ENCODE data around the gene NUDC. TPM values are rescaled to one million over a fixed set of nuclear protein-coding genes. Genes with fewer than 3 reads are reported as not detected.

NUDC gene
- total RNA-seq, 2 donors from 2014 or later: 45.0 to 108 TPM

DNA sequence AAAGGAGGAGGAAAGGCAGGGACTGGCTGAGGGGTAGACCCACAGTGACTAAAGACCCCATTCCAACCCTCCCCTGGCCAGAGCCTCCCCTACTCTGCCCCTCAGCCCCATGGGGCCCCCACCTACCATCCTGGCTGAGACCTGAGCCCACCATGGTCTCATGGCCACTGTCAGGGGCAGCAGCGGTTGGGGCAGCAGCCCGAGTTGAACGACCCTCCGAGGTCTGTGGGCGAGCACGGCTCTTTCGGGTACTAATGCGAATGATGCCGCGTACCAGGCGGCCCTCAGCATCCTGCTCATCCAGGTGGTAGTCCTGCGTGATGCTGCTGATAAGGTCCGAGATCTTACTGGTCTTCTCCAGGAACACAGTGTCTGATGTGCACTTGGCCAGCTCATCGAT, 29.7 kb downstream of the NUDC start:
- Mint-ChIP-seq H3K27ac (no peak overlapping the region), H3K4me1 (peaks cover 5% of the 10 kb centered on the region), H3K9me3 (no peaks in the 10 kb centered on the region), H3K27me3 (no peaks in the 10 kb centered on the region), H3K36me3 (ENCODE audit: low read depth) (peaks cover 7% of the 10 kb centered on the region), H3K4me3 (no peak overlapping the region)
- no peak for ATAC-seq (replicated peaks)

DNA sequence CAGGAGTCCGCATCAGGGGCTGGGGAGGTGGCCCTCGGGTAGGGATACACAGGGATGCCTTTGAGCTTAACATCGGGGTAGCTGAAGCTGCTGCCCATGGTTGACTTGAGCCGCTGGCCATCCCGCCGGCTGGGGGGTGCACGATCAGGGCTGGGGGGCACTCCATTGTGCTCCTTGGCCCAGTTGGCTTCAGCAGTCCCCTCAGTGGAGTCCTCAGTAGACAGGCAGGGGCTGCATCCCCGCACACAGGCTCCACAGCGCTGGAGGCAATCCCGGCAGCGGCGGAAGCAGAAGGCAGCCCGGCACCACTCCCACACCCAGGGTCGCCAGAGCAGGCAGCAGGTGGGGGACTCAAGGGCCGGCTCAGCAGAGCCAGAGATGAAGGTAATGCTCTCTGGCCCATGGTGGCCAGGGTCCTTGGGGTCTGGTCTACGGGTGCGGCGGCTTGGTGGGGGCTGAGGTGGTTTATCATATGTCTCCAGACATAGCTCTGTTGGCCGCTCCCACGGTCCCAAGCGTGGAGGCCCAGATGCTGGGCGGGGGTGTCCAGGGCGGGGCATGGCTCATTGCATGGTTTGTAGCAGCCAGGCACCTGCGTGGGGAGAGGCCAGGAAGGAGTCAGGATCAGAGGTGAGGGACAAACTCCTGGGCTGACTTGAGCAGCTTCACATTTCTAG, 30.4 kb downstream of the NUDC start:
- Mint-ChIP-seq H3K36me3 (ENCODE audit: low read depth) (no peaks in the 10 kb centered on the region), H3K27me3 (no peaks in the 10 kb centered on the region)
- no peak for ATAC-seq (replicated peaks)

DNA sequence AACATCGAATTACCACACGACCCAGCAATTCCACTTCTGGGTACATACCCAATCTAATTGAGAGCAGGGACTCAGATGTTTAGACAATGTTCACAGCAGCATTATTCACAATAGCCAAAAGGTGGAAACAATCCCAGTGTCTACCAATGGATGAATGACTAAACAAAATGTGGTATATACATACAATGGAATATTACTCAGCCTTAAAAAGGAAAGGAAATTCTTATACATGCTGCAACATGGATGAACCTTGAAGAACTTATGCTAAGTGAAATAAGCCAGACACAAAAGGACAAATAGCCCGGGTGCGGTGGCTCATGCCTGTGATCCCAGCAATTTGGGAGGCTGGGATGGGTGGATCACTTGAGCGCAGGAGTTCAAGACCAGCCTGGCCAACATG, 31.8 kb downstream of the NUDC start:
- H3K9me3 Mint-ChIP-seq: no peaks in the 10 kb centered on the region
- no peaks in the 10 kb centered on the region for H3K27me3 Mint-ChIP-seq
- H3K4me1 Mint-ChIP-seq: peaks cover 5% of the 10 kb centered on the region
- no peak for ATAC-seq (replicated peaks)
- H3K4me3 Mint-ChIP-seq: no peak overlapping the region
- H3K36me3 Mint-ChIP-seq (ENCODE audit: low read depth): no peaks in the 10 kb centered on the region
- no peak overlapping the region for H3K27ac Mint-ChIP-seq

More for the DNA sequence above, 30.4 kb downstream of the NUDC start:
- Mint-ChIP-seq H3K4me1 (peaks cover 5% of the 10 kb centered on the region), H3K9me3 (no peaks in the 10 kb centered on the region), H3K27ac (no peak overlapping the region), H3K4me3 (no peak overlapping the region)

DNA sequence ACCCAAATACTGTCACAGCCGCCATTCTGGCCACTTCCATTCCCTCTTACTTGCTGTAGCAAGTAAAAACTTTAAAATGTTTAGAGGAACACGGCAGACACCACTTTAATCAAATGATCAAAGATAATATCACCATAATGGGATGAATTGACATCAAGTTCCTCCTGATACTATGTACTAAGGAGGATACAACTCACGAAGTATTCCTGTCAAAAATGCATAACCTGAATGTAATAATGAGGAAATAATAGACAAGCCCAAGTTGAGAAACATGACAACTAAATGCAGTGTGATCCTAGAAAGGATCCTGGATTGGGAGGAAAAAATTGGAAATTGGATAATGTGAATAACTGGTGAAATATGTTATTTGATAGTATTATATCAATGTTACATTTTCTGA, 34.8 kb downstream of the NUDC start:
- Mint-ChIP-seq H3K4me1 (peaks cover 10% of the 10 kb centered on the region), H3K9me3 (no peaks in the 10 kb centered on the region), H3K4me3 (no peak overlapping the region), H3K36me3 (ENCODE audit: low read depth) (no peaks in the 10 kb centered on the region), H3K27me3 (peaks cover 4% of the 10 kb centered on the region), H3K27ac (no peak overlapping the region)
- ATAC-seq (replicated peaks): no peak

DNA sequence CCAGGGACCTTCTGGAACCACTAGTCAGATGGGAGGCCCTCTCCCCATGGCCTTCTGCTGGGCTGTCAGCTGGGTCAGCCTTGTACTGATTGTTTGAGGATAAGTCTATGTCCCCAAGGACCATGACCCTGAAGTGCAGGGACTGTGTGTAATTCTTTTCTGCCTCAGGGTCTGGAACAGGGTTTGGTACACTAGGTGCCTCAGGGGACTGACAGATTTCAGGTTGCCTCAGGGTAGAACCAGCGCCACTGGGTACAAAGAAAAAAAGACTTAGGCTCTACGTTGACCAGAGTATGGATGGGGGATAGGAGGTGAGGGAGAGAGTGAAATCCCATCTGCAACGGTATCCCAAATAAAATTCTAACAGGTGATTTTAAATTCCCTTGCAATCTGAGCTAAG, 35.8 kb downstream of the NUDC start:
- Mint-ChIP-seq H3K36me3 (ENCODE audit: low read depth) (no peaks in the 10 kb centered on the region), H3K27ac (no peak overlapping the region), H3K9me3 (no peaks in the 10 kb centered on the region), H3K27me3 (peaks cover 4% of the 10 kb centered on the region), H3K4me3 (no peak overlapping the region), H3K4me1 (peaks cover 10% of the 10 kb centered on the region)
- ATAC-seq (replicated peaks): no peak

DNA sequence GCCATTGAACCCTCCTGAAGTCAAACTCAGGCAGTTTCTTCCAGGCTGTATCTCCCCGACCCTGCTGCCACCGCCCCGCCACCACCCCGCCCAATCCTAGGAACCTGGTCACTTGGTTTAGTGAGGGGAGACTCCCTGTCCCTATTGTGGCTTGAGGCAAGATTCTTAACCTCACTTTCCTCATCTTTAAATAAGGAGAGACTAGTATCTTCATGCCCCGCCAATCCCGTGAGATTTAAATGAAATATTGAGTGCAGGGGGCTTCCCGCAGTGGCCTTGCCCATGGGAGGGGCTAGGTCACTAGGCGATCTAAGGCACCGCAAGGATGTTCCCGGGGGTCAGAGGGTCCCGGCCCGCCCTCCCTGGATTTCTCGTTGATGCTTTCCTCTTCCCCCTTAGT, 37.7 kb downstream of the NUDC start:
- Mint-ChIP-seq H3K4me1 (peaks cover 5% of the 10 kb centered on the region), H3K36me3 (ENCODE audit: low read depth) (no peaks in the 10 kb centered on the region), H3K27me3 (peaks cover 10% of the 10 kb centered on the region), H3K27ac (no peak overlapping the region), H3K9me3 (no peaks in the 10 kb centered on the region), H3K4me3 (no peak overlapping the region)
- ATAC-seq (replicated peaks): no peak

DNA sequence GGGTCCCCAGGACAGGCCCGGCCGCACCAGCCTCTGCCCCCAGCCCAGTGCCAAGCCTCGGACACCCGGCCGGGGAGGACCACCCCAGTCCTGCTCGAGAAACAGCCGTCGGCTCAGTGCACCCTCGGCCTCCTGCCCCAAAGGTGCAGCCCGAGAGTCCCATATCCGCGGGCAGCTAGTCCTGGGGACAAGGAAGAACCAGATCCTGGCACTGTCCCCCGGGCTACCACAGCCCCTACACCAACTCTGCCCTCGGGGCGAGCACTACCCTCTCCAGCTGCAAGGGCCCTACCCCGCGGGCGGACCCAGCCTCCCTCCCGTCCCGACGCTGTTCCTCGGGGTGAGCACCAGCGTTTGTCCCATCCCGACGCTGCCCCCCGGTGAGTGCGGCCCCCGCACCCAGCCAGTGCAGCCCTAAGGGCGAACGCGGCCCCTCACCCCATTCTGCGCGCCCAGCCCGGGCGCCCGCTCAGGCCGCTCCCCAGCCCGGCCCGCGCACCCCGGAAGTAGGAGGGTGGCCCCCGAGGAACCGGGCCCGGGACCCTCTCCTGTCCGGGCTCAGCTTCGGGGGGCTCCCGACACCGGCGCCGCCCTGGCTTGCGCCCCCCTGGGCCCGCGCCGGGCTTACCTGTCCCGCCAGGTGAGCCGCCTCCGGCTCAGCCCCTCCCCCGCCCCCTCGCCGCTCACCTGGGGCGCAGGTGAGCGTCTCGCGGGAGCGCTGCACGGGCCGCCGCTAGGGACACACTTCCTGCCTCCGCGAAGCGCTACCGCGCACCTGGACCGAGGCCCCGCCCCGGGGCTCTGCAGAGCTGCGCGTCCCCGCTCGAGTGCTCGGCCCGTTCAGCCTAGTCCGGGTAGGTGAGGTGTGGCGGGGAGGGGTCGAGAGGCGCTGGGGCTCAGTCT, 38.4 kb downstream of the NUDC start, which contains the start of gene KDF1:
Gene KDF1 (minus strand): TSS at position 747 of the 903 bp plus-strand sequence. CDS start 8,088 bp downstream, outside the sequence.
- Mint-ChIP-seq H3K27ac (peak within 1 kb of the TSS; percentile 80), H3K9me3 (no peaks in the 10 kb centered on the region), H3K4me3 (peak within 1 kb of the TSS; percentile 82), H3K36me3 (ENCODE audit: low read depth) (no peaks in the 10 kb centered on the region), H3K27me3 (peaks cover 14% of the 10 kb centered on the region), H3K4me1 (peaks cover 5% of the 10 kb centered on the region)
- ATAC-seq (replicated peaks): peak; percentile 82

DNA sequence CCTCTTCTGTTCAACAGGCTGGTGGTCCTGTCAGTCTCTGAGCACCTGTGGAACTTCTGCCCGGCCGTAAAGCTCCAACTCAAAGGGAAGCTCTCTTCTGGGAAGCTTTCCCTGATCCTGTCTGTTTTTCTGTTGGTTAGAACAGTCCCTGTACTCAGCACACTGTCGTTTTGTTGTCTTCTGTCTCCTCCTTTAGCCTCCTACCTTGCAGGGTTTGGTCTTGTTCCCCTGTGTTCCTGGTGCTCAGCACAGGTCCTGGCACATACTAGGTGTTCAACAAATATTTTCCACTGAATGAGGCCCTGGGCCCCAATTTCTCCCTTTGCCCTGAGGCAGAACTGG, 39.1 kb downstream of the NUDC start:
- Mint-ChIP-seq H3K4me3 (peak overlapping the region; percentile 82), H3K27me3 (peaks cover 14% of the 10 kb centered on the region), H3K9me3 (no peaks in the 10 kb centered on the region), H3K36me3 (ENCODE audit: low read depth) (no peaks in the 10 kb centered on the region), H3K27ac (peak overlapping the region; percentile 80), H3K4me1 (peaks cover 5% of the 10 kb centered on the region)
- ATAC-seq (replicated peaks): no peak

DNA sequence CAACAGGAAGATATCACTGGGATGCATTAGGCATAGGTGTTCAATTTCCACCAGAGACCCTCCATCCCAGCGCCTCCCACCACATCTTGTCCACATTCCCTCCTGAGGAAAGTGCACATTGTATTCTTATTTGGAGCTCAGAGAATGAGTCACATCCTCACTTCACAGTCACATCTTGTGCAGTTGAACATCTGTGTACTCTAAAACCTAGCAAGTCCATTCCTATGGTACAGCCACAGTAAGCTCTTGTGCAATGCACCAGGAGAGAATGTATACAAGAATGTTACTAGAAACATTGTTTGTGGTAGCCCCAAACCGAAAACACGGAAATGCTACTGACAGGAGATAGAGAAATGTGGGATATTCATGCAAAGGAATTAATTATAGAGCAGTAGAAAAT, 40.3 kb downstream of the NUDC start:
- no peak for ATAC-seq (replicated peaks)
- Mint-ChIP-seq H3K27me3 (peaks cover 20% of the 10 kb centered on the region), H3K36me3 (ENCODE audit: low read depth) (no peaks in the 10 kb centered on the region), H3K27ac (no peak overlapping the region), H3K9me3 (no peaks in the 10 kb centered on the region), H3K4me1 (peaks cover 5% of the 10 kb centered on the region), H3K4me3 (no peak overlapping the region)

DNA sequence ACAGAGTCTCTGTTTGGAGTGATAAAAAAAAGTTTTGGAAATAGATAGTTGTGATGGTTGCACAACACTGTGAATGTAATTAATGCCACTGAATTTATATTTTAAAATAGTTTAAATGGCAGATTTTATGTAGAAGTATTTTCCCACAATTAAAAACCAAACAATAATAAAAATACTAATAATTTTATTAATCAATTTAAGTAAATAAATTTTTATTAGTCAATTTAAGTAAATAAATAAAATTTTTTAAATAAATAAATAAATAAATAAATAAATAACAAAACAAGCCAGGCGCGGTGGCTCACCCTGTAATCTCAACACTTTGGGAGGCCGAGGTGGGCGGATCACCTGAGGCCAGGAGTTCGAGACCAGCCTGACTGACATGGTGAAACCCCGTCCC, 43.7 kb downstream of the NUDC start:
- Mint-ChIP-seq H3K36me3 (ENCODE audit: low read depth) (no peaks in the 10 kb centered on the region), H3K4me1 (peaks cover 5% of the 10 kb centered on the region), H3K9me3 (no peaks in the 10 kb centered on the region), H3K27ac (no peak overlapping the region), H3K27me3 (peaks cover 25% of the 10 kb centered on the region), H3K4me3 (no peak overlapping the region)
- no peak for ATAC-seq (replicated peaks)

DNA sequence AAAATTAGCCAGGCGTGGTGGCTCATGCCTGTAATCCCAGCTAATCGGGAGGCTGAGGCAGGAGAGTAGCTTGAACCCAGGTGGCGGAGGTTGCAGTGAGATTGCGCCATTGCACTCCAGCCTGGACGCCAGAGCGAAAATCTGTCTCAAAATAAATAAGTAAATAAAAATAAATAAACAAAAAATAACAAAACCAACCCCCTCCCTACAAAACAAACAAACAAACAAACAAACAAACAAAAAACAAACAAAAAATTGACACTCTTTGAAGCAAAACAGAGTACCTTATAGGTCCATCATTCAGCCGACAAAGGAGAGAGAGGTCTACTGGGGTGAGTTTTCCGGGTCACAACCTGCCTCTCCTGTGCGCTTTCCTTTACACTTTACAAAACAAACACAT, 44.1 kb downstream of the NUDC start:
- Mint-ChIP-seq H3K4me3 (no peak overlapping the region), H3K27ac (no peak overlapping the region), H3K36me3 (ENCODE audit: low read depth) (no peaks in the 10 kb centered on the region), H3K9me3 (no peaks in the 10 kb centered on the region), H3K27me3 (peaks cover 23% of the 10 kb centered on the region), H3K4me1 (peaks cover 3% of the 10 kb centered on the region)
- ATAC-seq (replicated peaks): no peak

DNA sequence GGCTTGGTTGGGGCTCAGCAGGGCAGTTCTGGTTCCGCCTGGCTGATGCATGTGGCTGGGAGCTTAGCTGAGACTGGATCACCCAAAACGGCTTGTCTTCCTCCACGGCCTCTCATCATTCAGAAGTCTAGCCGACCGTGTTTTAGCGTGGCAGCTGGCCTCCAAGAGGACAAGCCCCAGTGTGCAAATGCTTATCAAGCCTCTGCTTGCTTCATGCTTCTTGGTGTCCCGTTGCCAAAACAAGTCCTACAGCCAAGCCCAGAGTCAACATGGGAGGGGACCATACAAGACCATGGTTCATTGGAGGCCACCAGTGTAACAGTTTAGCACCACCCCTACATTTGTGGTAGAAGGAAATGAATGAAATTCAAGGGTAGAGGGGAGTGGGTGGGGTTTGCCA, 49.3 kb downstream of the NUDC start:
- Mint-ChIP-seq H3K9me3 (no peaks in the 10 kb centered on the region), H3K27me3 (peaks cover 10% of the 10 kb centered on the region), H3K4me1 (no peaks in the 10 kb centered on the region), H3K36me3 (ENCODE audit: low read depth) (no peaks in the 10 kb centered on the region), H3K4me3 (no peak overlapping the region), H3K27ac (no peak overlapping the region)
- ATAC-seq (replicated peaks): no peak

DNA sequence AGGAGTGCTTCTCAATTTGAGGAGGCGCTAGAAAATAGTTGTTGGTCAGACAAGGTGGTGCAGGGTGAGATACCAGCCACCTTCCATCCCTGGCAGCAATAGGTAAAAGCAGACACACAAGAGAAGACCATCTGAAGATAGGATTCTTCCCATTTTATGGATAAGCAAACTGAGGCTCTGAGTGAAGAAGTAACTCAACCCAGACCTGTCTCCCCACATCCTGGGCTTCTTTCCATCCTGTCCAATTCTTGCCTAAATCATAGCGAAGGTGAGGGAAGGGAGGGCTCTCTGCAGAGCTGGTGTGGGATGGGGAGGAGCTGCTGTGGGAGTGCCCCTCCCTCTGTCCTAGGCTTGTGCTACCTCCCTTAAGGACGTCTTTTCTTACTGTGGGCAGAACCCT, 50.0 kb downstream of the NUDC start:
- H3K27me3 Mint-ChIP-seq: peaks cover 7% of the 10 kb centered on the region
- H3K27ac Mint-ChIP-seq: no peak overlapping the region
- H3K9me3 Mint-ChIP-seq: no peaks in the 10 kb centered on the region
- H3K4me3 Mint-ChIP-seq: no peak overlapping the region
- no peak for ATAC-seq (replicated peaks)
- no peaks in the 10 kb centered on the region for H3K4me1 Mint-ChIP-seq
- H3K36me3 Mint-ChIP-seq (ENCODE audit: low read depth): no peaks in the 10 kb centered on the region

DNA sequence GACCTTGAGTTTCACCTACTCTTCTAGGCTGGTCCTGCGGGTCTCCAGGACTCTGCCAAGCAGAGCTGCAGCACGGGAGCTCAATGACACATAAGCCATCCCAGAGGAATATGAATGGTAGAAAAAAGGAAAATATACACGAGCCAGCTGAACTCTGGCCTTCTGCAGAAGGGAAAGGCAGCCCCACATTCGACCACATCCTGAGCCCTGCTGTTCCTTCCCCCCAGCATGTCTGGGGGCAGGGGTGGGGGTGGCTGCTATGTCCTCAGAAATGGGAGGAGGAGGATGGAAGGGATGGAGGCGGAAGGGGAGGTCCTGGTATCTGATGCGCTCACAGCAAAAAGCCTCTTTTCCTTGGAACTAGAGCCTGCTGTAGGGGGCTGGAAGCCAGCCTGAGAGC, 50.8 kb downstream of the NUDC start:
- no peak overlapping the region for H3K27ac Mint-ChIP-seq
- H3K9me3 Mint-ChIP-seq: no peaks in the 10 kb centered on the region
- H3K36me3 Mint-ChIP-seq (ENCODE audit: low read depth): no peaks in the 10 kb centered on the region
- H3K4me1 Mint-ChIP-seq: no peaks in the 10 kb centered on the region
- H3K27me3 Mint-ChIP-seq: peaks cover 4% of the 10 kb centered on the region
- no peak overlapping the region for H3K4me3 Mint-ChIP-seq
- no peak for ATAC-seq (replicated peaks)

DNA sequence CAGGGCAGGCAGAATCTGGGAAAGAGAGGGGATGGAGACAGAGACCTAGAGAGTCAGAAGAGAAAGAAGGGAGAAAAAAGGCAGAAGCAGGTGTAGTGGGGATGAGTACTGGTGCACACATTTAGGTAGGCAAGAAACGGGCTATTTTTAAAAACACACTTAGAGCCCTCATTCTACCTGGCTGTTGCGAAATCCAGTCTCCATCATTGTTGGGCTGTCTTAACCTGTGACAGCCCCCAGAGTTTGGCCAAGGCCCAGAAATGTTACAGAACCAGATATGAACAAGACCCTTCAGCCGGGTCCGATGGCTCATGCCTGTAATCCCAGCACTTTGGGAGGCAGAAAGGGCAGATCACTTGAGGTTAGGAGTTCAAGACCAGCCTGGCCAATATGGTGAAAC, 51.3 kb downstream of the NUDC start:
- no peaks in the 10 kb centered on the region for H3K4me1 Mint-ChIP-seq
- H3K9me3 Mint-ChIP-seq: no peaks in the 10 kb centered on the region
- no peak overlapping the region for H3K27ac Mint-ChIP-seq
- peaks cover 4% of the 10 kb centered on the region for H3K27me3 Mint-ChIP-seq
- ATAC-seq (replicated peaks): no peak
- no peaks in the 10 kb centered on the region for H3K36me3 Mint-ChIP-seq (ENCODE audit: low read depth)
- no peak overlapping the region for H3K4me3 Mint-ChIP-seq

Data from activated T-helper 17 cell treated with anti-CD3 and anti-CD28 coated beads, Interleukin-2, amount 50 U/mL, for 72 hours (primary cell).